SK-N-SH (cell line): ENCODE measurements around the gene RAMACL.

Experiments
- CHD2 ChIP-seq: fragments of 150-350 bp; IDR thresholded peaks from 2 replicates; pipeline ENCODE4 v1.6.1; 2018; ENCODE audit warnings: low read length; ENCODE audit not compliant: partially characterized antibody
- CTCF ChIP-seq: fragments of 200-600 bp; sonication (generic); IDR thresholded peaks from 2 replicates; pipeline ENCODE4 v1.6.1; 2017; ENCODE audit warnings: antibody characterized with exemption, mild to moderate bottlenecking, moderate library complexity
- JUND ChIP-seq: IDR thresholded peaks from 2 replicates; pipeline ENCODE4 v1.4.0; 2012
- POLR2AphosphoS5 ChIP-seq: IDR thresholded peaks from 2 replicates; pipeline ENCODE4 v1.6.1; 2012; ENCODE audit warnings: low read depth, low read length
- RAD21 ChIP-seq: IDR thresholded peaks from 2 replicates; pipeline ENCODE4 v1.6.1; 2012; ENCODE audit warnings: mild to moderate bottlenecking, low read length
- RCOR1 ChIP-seq: fragments of 150-350 bp; IDR thresholded peaks from 2 replicates; pipeline ENCODE4 v1.6.1; 2017; ENCODE audit warnings: antibody characterized with exemption, low read length
- RFX5 ChIP-seq: IDR thresholded peaks from 2 replicates; pipeline ENCODE4 v1.6.1; 2012; ENCODE audit warnings: mild to moderate bottlenecking, improper control_type of control experiment, low read length
- SMC3 ChIP-seq: IDR thresholded peaks from 2 replicates; pipeline ENCODE4 v1.6.1; 2012; ENCODE audit warnings: low read depth, low read length, improper control_type of control experiment
- USF1 ChIP-seq: IDR thresholded peaks from 2 replicates; pipeline ENCODE4 v1.4.0; 2012; ENCODE audit warnings: low read depth, borderline replicate concordance
- YY1 ChIP-seq: IDR thresholded peaks from 2 replicates; pipeline ENCODE4 v1.4.0; 2012; ENCODE audit warnings: low read depth, mild to moderate bottlenecking
- ZBTB33 ChIP-seq: IDR thresholded peaks from 2 replicates; pipeline ENCODE4 v1.4.0; 2012; ENCODE audit warnings: low read depth, borderline replicate concordance

GRCh38 chr6:166588691-166589336 lies 2.3 kb upstream of the RAMACL start:
- TF ChIP-seq CHD2 (no peak), RFX5 (no peak), CTCF (no peak), JUND (peak; percentile 31; the same call in 1 of the 2 replicates), YY1 (no peak), USF1 (no peak), RAD21 (no peak), ZBTB33 (no peak), SMC3 (no peak), RCOR1 (no peak), POLR2AphosphoS5 (peak; percentile 25; the same call in 1 of the 2 replicates)
